ENCODE results near the gene KCNK16.

- TF ChIP-seq, protein P1, sequence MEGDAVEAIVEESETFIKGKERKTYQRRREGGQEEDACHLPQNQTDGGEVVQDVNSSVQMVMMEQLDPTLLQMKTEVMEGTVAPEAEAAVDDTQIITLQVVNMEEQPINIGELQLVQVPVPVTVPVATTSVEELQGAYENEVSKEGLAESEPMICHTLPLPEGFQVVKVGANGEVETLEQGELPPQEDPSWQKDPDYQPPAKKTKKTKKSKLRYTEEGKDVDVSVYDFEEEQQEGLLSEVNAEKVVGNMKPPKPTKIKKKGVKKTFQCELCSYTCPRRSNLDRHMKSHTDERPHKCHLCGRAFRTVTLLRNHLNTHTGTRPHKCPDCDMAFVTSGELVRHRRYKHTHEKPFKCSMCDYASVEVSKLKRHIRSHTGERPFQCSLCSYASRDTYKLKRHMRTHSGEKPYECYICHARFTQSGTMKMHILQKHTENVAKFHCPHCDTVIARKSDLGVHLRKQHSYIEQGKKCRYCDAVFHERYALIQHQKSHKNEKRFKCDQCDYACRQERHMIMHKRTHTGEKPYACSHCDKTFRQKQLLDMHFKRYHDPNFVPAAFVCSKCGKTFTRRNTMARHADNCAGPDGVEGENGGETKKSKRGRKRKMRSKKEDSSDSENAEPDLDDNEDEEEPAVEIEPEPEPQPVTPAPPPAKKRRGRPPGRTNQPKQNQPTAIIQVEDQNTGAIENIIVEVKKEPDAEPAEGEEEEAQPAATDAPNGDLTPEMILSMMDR (IDR thresholded peaks at IDR 0.05) = no peak
- no peak for TF ChIP-seq POLR2A (IDR thresholded peaks at IDR 0.05)
Measured at GRCh38 chr6:39360378-39360777, 37.9 kb upstream of the KCNK16 start.
